Measurements from ENCODE around the gene GAB3.

DNA sequence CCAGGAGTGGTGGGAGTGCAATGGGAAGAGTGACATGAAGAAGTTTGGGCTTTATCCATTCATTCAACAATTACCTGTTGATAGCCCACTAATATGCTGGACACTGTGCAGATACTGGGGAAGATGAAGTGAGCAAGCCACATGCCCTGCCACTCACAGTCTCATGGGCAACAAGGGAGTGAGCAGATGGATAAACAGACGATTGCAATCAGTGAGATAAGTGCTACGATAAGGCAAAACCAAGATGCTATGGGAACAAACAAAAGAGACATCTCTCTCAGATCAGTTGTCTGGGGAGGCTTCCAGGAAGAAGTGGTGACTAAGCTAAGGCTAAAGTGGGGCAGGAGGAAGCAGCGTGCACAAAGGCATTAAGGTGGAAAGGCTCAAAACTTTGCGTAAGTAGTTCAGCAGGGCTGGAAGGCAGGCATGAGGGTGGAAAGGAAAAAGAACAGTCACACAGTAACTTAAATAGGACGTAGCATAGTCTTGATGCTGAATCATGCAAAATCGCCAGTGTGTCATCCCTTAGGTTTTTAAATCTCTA lies 31.7 kb downstream of the GAB3 start:
- TF ChIP-seq, protein P1, sequence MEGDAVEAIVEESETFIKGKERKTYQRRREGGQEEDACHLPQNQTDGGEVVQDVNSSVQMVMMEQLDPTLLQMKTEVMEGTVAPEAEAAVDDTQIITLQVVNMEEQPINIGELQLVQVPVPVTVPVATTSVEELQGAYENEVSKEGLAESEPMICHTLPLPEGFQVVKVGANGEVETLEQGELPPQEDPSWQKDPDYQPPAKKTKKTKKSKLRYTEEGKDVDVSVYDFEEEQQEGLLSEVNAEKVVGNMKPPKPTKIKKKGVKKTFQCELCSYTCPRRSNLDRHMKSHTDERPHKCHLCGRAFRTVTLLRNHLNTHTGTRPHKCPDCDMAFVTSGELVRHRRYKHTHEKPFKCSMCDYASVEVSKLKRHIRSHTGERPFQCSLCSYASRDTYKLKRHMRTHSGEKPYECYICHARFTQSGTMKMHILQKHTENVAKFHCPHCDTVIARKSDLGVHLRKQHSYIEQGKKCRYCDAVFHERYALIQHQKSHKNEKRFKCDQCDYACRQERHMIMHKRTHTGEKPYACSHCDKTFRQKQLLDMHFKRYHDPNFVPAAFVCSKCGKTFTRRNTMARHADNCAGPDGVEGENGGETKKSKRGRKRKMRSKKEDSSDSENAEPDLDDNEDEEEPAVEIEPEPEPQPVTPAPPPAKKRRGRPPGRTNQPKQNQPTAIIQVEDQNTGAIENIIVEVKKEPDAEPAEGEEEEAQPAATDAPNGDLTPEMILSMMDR (IDR thresholded peaks at IDR 0.05) = no peak
- TF ChIP-seq POLR2A (IDR thresholded peaks at IDR 0.05) = no peak
